Measurements from ENCODE around the gene APOBEC3H.
"Not testable (repeated sequence)": the region's sequence is repeated elsewhere in the genome, so short reads cannot be mapped to it uniquely, and the experiment has no call there.

- TF ChIP-seq EZH2 (IDR thresholded peaks at IDR 0.05; ENCODE audit: borderline replicate concordance, low read depth, low read length); FIP1L1 (IDR thresholded peaks at IDR 0.05; ENCODE audit: low read depth, low read length, poor library complexity, severe bottlenecking); STAT5B (CRISPR knock-in tag; IDR thresholded peaks at IDR 0.05); CHAMP1 (IDR thresholded peaks at IDR 0.05); CTCF (IDR thresholded peaks at IDR 0.05 in 2 of 3, conservative IDR thresholded peaks at IDR 0.05 in 1 of 3; ENCODE audit: insufficient read depth in 2 of 3, low read depth in 1 of 3, low read length in 3 of 3); ZBTB1 (CRISPR knock-in tag; IDR thresholded peaks at IDR 0.05; ENCODE audit: borderline replicate concordance, low read depth); FOXP4 (CRISPR knock-in tag; IDR thresholded peaks at IDR 0.05; ENCODE audit: borderline replicate concordance); ELK1 (CRISPR knock-in tag; IDR thresholded peaks at IDR 0.05); DEAF1 (CRISPR knock-in tag; IDR thresholded peaks at IDR 0.05); TCF7 (IDR thresholded peaks at IDR 0.05; ENCODE audit: borderline replicate concordance); ZBTB11 (CRISPR knock-in tag; IDR thresholded peaks at IDR 0.05); POLR2AphosphoS5 (IDR thresholded peaks at IDR 0.05; ENCODE audit: control insufficient read depth, insufficient read depth, low read depth, low read length): not testable (repeated sequence)
These were observed 19.1 kb upstream of the APOBEC3H start for GRCh38 chr22:39077912-39078311.

Measured in K562 (cell line).